Neural crest cell (in vitro differentiated cells): ENCODE results near the gene GBP2. TPM values are rescaled to one million over a fixed set of nuclear protein-coding genes. Genes with fewer than 3 reads are reported as not detected.

Experiments
- DNase-seq: peaks from one replicate; pipeline ENCODE4 v3.0.0; 2021; ENCODE audit warnings: low read depth, mixed read lengths, low spot score
- H3K27ac Mint-ChIP-seq: one replicate; pipeline ENCODE4 v1.8.0; 2021; ENCODE audit warnings: mild to moderate bottlenecking, mixed read lengths; ENCODE audit not compliant: unreplicated experiment
- H3K27me3 Mint-ChIP-seq: 2 replicates; pipeline ENCODE4 v1.8.0; 2021; ENCODE audit warnings: low read depth, mild to moderate bottlenecking, mixed read lengths
- H3K36me3 Mint-ChIP-seq: 2 replicates; pipeline ENCODE4 v1.8.0; 2021; ENCODE audit warnings: low read depth, mild to moderate bottlenecking, mixed read lengths
- H3K4me1 Mint-ChIP-seq: 2 replicates; pipeline ENCODE4 v1.8.0; 2021; ENCODE audit warnings: mixed read lengths
- H3K4me3 Mint-ChIP-seq: one replicate; pipeline ENCODE4 v1.8.0; 2021; ENCODE audit warnings: mild to moderate bottlenecking, mixed read lengths
- H3K9me3 Mint-ChIP-seq: 2 replicates; pipeline ENCODE4 v1.8.0; 2021; ENCODE audit warnings: mixed read lengths
- total RNA-seq: library from RNA; stranded (reverse); gene quantifications from 2 replicates; pipeline ENCODE4 v1.2.1, GENCODE V29; 2021
- TF ChIP-seq, protein P1 (sequence below): fragments of 200-600 bp; sonication (generic); conservative IDR thresholded peaks from 2 replicates; pipeline ENCODE4 v1.5.0; 2021; ENCODE audit warnings: antibody characterized with exemption, mild to moderate bottlenecking

The GBP2 gene
- total RNA-seq, 1 donor from 2014 or later = not detected

DNA sequence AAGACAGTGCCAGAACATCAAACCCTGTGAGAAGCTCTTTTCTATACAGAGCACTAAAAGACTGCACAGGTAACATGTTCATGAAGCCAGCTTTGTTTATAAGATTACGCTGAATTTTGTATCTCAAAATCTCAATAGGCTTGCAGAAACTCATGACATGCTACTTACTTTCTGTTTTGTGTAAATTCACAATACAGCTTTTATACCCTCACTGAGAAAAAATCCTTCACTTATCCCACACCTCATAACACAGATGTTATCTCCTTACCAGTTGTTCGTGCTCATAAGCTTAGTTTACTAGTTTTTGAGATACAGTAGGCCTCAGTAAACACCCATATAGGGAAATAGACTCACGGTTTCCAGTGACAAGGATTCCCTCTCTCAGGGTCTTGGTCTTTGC, 24.1 kb upstream of the GBP2 start:
- H3K4me3 Mint-ChIP-seq = no peak overlapping the region

DNA sequence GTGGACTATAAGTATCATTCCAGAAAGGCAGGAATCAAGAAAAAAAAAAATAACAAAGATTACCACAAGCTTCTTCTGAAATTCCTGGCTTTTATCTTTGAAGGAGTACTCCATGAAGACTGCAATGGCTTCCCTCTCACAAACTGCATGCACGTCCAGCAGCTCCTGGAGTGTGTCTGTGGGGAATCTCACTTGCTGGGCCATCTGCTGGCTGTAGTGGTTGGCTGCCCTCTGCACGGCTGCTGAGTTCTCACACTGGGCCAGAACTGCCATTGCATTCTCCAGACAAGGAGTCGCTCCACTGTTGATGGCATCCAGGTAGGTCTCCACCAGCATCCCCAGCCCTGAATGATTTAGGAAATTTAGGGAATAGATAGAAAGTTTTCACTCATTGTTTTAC, 23.3 kb upstream of the GBP2 start:
- Mint-ChIP-seq H3K4me1 (no peaks in the 10 kb centered on the region), H3K9me3 (no peaks in the 10 kb centered on the region), H3K27me3 (peaks cover 6% of the 10 kb centered on the region), H3K4me3 (no peak overlapping the region), H3K36me3 (no peaks in the 10 kb centered on the region), H3K27ac (no peak overlapping the region)
- DNase-seq = no peak
- TF ChIP-seq, protein P1, sequence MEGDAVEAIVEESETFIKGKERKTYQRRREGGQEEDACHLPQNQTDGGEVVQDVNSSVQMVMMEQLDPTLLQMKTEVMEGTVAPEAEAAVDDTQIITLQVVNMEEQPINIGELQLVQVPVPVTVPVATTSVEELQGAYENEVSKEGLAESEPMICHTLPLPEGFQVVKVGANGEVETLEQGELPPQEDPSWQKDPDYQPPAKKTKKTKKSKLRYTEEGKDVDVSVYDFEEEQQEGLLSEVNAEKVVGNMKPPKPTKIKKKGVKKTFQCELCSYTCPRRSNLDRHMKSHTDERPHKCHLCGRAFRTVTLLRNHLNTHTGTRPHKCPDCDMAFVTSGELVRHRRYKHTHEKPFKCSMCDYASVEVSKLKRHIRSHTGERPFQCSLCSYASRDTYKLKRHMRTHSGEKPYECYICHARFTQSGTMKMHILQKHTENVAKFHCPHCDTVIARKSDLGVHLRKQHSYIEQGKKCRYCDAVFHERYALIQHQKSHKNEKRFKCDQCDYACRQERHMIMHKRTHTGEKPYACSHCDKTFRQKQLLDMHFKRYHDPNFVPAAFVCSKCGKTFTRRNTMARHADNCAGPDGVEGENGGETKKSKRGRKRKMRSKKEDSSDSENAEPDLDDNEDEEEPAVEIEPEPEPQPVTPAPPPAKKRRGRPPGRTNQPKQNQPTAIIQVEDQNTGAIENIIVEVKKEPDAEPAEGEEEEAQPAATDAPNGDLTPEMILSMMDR = peak; percentile 23

More for the DNA sequence above, 24.1 kb upstream of the GBP2 start:
- H3K36me3 Mint-ChIP-seq = no peaks in the 10 kb centered on the region
- H3K27ac Mint-ChIP-seq = no peak overlapping the region
- TF ChIP-seq, protein P1 = no peak
- no peak for DNase-seq
- no peaks in the 10 kb centered on the region for H3K4me1 Mint-ChIP-seq
- no peaks in the 10 kb centered on the region for H3K9me3 Mint-ChIP-seq
- H3K27me3 Mint-ChIP-seq = peaks cover 6% of the 10 kb centered on the region

GRCh38 chr1:89147678-89148658, 22.1 kb upstream of the GBP2 start:
- Mint-ChIP-seq H3K9me3 (no peaks in the 10 kb centered on the region), H3K27me3 (peaks cover 6% of the 10 kb centered on the region), H3K4me1 (no peaks in the 10 kb centered on the region), H3K27ac (no peak overlapping the region), H3K4me3 (no peak overlapping the region), H3K36me3 (no peaks in the 10 kb centered on the region)
- TF ChIP-seq, protein P1 = no peak
- DNase-seq = no peak

GRCh38 chr1:89146721-89147120, 20.8 kb upstream of the GBP2 start:
- no peak for DNase-seq
- no peak overlapping the region for H3K27ac Mint-ChIP-seq
- H3K27me3 Mint-ChIP-seq = peaks cover 7% of the 10 kb centered on the region
- no peaks in the 10 kb centered on the region for H3K36me3 Mint-ChIP-seq
- H3K4me3 Mint-ChIP-seq = no peak overlapping the region
- H3K4me1 Mint-ChIP-seq = no peaks in the 10 kb centered on the region
- H3K9me3 Mint-ChIP-seq = no peaks in the 10 kb centered on the region
- TF ChIP-seq, protein P1 = no peak

DNA sequence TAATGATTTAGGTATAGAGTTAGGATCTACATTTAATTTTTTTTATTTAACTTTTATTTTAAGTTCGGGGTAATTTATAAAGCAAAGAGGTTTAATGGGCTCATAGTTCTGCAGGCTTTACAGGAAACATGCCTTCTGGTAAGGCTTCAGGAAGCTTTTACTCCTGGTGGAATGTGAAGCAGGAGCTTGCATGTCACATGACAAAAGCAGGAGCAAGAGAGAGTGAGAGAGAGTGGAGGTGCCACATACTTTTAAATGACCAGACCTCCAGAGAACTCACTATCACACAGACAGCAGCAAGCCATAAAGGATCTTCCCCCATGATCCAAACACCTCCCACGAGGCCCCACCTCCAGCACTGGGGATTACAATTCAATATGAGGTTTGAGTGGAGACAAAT, 17.6 kb upstream of the GBP2 start:
- H3K27ac Mint-ChIP-seq = no peak overlapping the region

More for the DNA sequence above, 17.6 kb upstream of the GBP2 start:
- Mint-ChIP-seq H3K4me3 (no peak overlapping the region), H3K27me3 (peaks cover 8% of the 10 kb centered on the region), H3K36me3 (no peaks in the 10 kb centered on the region), H3K4me1 (no peaks in the 10 kb centered on the region), H3K9me3 (no peaks in the 10 kb centered on the region)
- no peak for DNase-seq
- TF ChIP-seq, protein P1 = no peak
